Activated CD4-positive, alpha-beta memory T cell treated with anti-CD3 and anti-CD28 coated beads, Interleukin-2, amount 10 ng/mL, durations not matched to agents 7 days and 5 days (primary cell): Measurements from ENCODE around the gene CD109. TPM values are rescaled to one million over a fixed set of nuclear protein-coding genes. Genes with fewer than 3 reads are reported as not detected.

Experiments used
- CTCF ChIA-PET: fragments of 350-600 bp; sonication (Branson Sonifier 250); formaldehyde crosslinking; loops from one replicate; lab custom pipeline; 2021; ENCODE audit warnings: antibody characterized with exemption, inconsistent platforms; lab: Charles Lee
- POLR2A ChIA-PET: fragments of 350-600 bp; sonication (Branson Sonifier 250); formaldehyde crosslinking; loops from one replicate; lab custom pipeline; 2021; ENCODE audit warnings: antibody characterized with exemption; lab: Charles Lee
- DNase-seq: peaks from one replicate; pipeline ENCODE4 v3.0.0-alpha.2; 2020
- H3K27ac Mint-ChIP-seq: one replicate; pipeline ENCODE4 v1.8.0; 2021; ENCODE audit warnings: mild to moderate bottlenecking, mixed read lengths
- H3K27me3 Mint-ChIP-seq: one replicate; pipeline ENCODE4 v1.8.0; 2021; ENCODE audit warnings: mixed read lengths
- H3K36me3 Mint-ChIP-seq: one replicate; pipeline ENCODE4 v1.8.0; 2021; ENCODE audit warnings: low read depth, mixed read lengths
- H3K4me1 Mint-ChIP-seq: one replicate; pipeline ENCODE4 v1.8.0; 2021; ENCODE audit warnings: mixed read lengths
- H3K4me3 Mint-ChIP-seq: one replicate; pipeline ENCODE4 v1.8.0; 2021; ENCODE audit warnings: mild to moderate bottlenecking, mixed read lengths
- H3K9me3 Mint-ChIP-seq: one replicate; pipeline ENCODE4 v1.8.0; 2021; ENCODE audit warnings: mixed read lengths
- total RNA-seq, 2 experiments: library from RNA; stranded (reverse); gene quantifications; one replicate each; pipeline ENCODE4 v1.2.3, GENCODE V29; 2021

The CD109 gene
- total RNA-seq, 2 experiments from 2014 or later, result 13.6 to 15.0 TPM

DNA sequence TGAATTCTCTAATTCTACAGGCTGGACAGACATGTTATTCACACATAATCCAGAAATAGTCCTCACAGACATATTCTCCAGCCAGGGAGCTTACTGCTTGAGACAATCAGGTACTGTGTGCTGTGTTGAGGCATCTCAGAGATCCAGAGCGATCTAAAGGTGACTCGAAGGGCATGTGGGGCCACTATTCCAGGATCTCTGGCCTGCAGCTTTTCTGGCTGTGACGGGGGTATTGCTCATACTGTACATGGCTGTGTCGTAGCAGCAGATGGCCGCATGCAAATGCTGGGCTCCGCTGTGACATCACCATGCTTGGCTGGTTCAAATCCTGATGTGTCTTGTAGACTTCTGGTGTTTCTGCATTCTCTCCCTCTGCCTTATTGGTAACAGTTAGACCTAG lies 37.8 kb downstream of the CD109 start:
- peaks cover 4% of the 10 kb centered on the region for H3K4me1 Mint-ChIP-seq
- CTCF ChIA-PET, result interaction anchor here (0.6 to 4.8 kb wide), 25 partner anchors 9 to 1479 kb away, joined by 3 to 89 read pairs (median 5); partner anchors contain the start of gene SLC17A5
- H3K27me3 Mint-ChIP-seq, result no peaks in the 10 kb centered on the region
- no peak overlapping the region for H3K27ac Mint-ChIP-seq
- DNase-seq, result no peak
- peaks cover 2% of the 10 kb centered on the region for H3K36me3 Mint-ChIP-seq
- POLR2A ChIA-PET, result interaction anchor here (1.1 to 1.9 kb wide), 3 partner anchors 38 to 58 kb away, joined by 3 to 8 read pairs (median 3); partner anchors contain the start of gene CD109
- no peaks in the 10 kb centered on the region for H3K9me3 Mint-ChIP-seq
- H3K4me3 Mint-ChIP-seq, result no peak overlapping the region

- CTCF ChIA-PET, result no interaction called here
- peaks cover 2% of the 10 kb centered on the region for H3K4me1 Mint-ChIP-seq
Measured at GRCh38 chr6:73734832-73735453, 38.9 kb downstream of the CD109 start.

GRCh38 chr6:73738367-73739028 lies 42.5 kb downstream of the CD109 start:
- Mint-ChIP-seq H3K36me3 (no peaks in the 10 kb centered on the region), H3K9me3 (no peaks in the 10 kb centered on the region), H3K4me1 (peaks cover under 1% of the 10 kb centered on the region), H3K27me3 (no peaks in the 10 kb centered on the region), H3K27ac (no peak overlapping the region), H3K4me3 (no peak overlapping the region)
- ChIA-PET POLR2A (no interaction called here), CTCF (interaction anchor here (0.6 to 2.7 kb wide), 17 partner anchors 10 to 1472 kb away, joined by 3 to 19 read pairs (median 4); partner anchors contain the start of genes COL12A1 and MTO1)
- no peak for DNase-seq

More at GRCh38 chr6:73734832-73735453, 38.9 kb downstream of the CD109 start:
- H3K4me3 Mint-ChIP-seq, result no peak overlapping the region
- no peak overlapping the region for H3K27ac Mint-ChIP-seq
- DNase-seq, result no peak
- H3K27me3 Mint-ChIP-seq, result no peaks in the 10 kb centered on the region
- no peaks in the 10 kb centered on the region for H3K9me3 Mint-ChIP-seq
- POLR2A ChIA-PET, result no interaction called here
- no peaks in the 10 kb centered on the region for H3K36me3 Mint-ChIP-seq

DNA sequence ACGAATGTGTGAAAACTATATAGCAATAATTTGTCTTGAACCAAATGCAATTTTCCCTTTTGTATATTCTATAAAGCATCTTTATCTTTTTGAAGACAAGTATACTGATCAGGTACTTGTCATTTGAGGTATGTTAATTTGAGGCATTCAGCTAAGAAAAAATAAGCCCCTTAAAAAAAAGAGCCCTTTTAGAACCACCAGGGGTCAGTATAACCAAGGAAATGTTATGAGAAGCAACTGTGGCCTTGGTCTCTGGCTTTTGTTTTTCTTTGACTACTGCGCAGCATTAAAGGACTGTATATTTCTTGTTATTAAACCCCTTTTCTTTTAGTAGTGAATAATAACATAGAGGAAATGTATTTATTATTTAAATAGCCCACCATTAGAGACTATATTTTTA lies 43.1 kb downstream of the CD109 start:
- H3K4me3 Mint-ChIP-seq, result no peak overlapping the region
- no peaks in the 10 kb centered on the region for H3K27me3 Mint-ChIP-seq
- no peaks in the 10 kb centered on the region for H3K9me3 Mint-ChIP-seq
- no peak overlapping the region for H3K27ac Mint-ChIP-seq
- ChIA-PET POLR2A (no interaction called here), CTCF (interaction anchor here (0.6 to 2.7 kb wide), 16 partner anchors 9 to 1471 kb away, joined by 3 to 19 read pairs (median 4); partner anchors contain the start of genes COL12A1 and MTO1)
- no peaks in the 10 kb centered on the region for H3K36me3 Mint-ChIP-seq
- H3K4me1 Mint-ChIP-seq, result no peaks in the 10 kb centered on the region
- no peak for DNase-seq

GRCh38 chr6:73742433-73742832 lies 46.4 kb downstream of the CD109 start:
- DNase-seq, result no peak
- H3K27ac Mint-ChIP-seq, result no peak overlapping the region

DNA sequence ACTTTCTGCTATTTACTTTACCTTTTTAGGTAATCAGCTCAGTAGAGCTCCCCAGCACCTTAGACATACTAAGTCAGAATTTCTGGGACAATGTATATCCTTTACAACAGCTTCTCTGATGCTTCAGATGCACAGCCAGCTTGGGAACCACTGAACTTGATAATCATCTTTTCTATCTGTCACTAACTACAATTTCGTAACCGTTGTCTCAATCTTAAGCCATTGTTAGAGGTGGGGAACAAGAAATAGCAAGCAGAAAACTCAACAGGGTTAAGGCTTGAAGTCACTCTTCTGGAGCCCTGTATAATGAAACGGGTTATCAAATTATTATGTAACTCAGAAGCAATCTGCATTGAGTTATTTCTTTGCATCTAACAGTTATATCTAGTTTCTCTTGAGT lies 47.1 kb downstream of the CD109 start:
- Mint-ChIP-seq H3K27me3 (no peaks in the 10 kb centered on the region), H3K36me3 (no peaks in the 10 kb centered on the region), H3K4me1 (peaks cover 8% of the 10 kb centered on the region), H3K27ac (no peak overlapping the region), H3K9me3 (no peaks in the 10 kb centered on the region), H3K4me3 (no peak overlapping the region)
- POLR2A ChIA-PET, result no interaction called here
- no peak for DNase-seq
- CTCF ChIA-PET, result interaction anchor here (1.1 to 2.1 kb wide), 2 partner anchors 10 to 1466 kb away, joined by 4 to 7 read pairs; no protein-coding TSS in a partner anchor

More at GRCh38 chr6:73742433-73742832, 46.4 kb downstream of the CD109 start:
- H3K36me3 Mint-ChIP-seq, result no peaks in the 10 kb centered on the region
- CTCF ChIA-PET, result interaction anchor here (0.7 to 2.1 kb wide), 3 partner anchors 9 to 1467 kb away, joined by 3 to 7 read pairs (median 4); no protein-coding TSS in a partner anchor
- POLR2A ChIA-PET, result no interaction called here
- no peaks in the 10 kb centered on the region for H3K9me3 Mint-ChIP-seq
- H3K4me3 Mint-ChIP-seq, result no peak overlapping the region
- no peaks in the 10 kb centered on the region for H3K27me3 Mint-ChIP-seq
- peaks cover 8% of the 10 kb centered on the region for H3K4me1 Mint-ChIP-seq

DNA sequence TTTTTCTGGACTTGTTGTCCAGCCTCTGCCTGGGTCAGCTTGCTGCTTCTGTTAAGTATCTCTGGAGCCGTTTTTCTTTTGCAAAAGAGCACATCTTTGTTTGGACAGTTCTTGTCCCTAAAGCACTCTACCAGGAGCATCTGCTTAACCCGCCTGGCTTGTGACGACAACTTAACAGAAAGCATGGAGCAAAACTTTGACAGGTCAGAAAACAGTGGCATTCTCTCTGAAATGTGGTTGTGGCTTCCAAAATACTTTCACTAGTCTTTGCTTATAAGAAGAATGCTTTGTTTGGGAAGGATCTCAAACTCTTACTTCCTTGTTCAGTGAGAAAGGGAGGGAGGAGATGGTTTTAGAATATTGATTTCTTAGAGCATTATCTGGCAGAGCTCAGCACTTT lies 47.6 kb downstream of the CD109 start:
- ChIA-PET POLR2A (no interaction called here), CTCF (interaction anchor here (0.8 to 2.1 kb wide), 2 partner anchors 10 to 1467 kb away, joined by 3 to 7 read pairs; no protein-coding TSS in a partner anchor)
- Mint-ChIP-seq H3K27ac (no peak overlapping the region), H3K4me3 (no peak overlapping the region), H3K27me3 (no peaks in the 10 kb centered on the region), H3K9me3 (no peaks in the 10 kb centered on the region), H3K4me1 (peaks cover 8% of the 10 kb centered on the region), H3K36me3 (no peaks in the 10 kb centered on the region)
- DNase-seq, result no peak

- H3K36me3 Mint-ChIP-seq, result no peaks in the 10 kb centered on the region
- peaks cover 8% of the 10 kb centered on the region for H3K4me1 Mint-ChIP-seq
- no peak overlapping the region for H3K4me3 Mint-ChIP-seq
- H3K27ac Mint-ChIP-seq, result no peak overlapping the region
- no peaks in the 10 kb centered on the region for H3K27me3 Mint-ChIP-seq
- ChIA-PET CTCF (no interaction called here), POLR2A (no interaction called here)
- no peak for DNase-seq
- H3K9me3 Mint-ChIP-seq, result no peaks in the 10 kb centered on the region
Measured at GRCh38 chr6:73746787-73747186, 50.8 kb downstream of the CD109 start.

- Mint-ChIP-seq H3K27me3 (no peaks in the 10 kb centered on the region), H3K4me3 (no peak overlapping the region), H3K9me3 (no peaks in the 10 kb centered on the region), H3K27ac (no peak overlapping the region), H3K4me1 (peaks cover 8% of the 10 kb centered on the region), H3K36me3 (no peaks in the 10 kb centered on the region)
- DNase-seq, result no peak
- ChIA-PET CTCF (interaction anchor here (2.4 kb wide), 1 partner anchor 8 kb away, joined by 16 read pairs; no protein-coding TSS in a partner anchor), POLR2A (no interaction called here)
Measured at GRCh38 chr6:73747289-73747688, 51.3 kb downstream of the CD109 start.

GRCh38 chr6:73752943-73753342 lies 56.9 kb downstream of the CD109 start:
- Mint-ChIP-seq H3K4me1 (no peaks in the 10 kb centered on the region), H3K27ac (no peak overlapping the region), H3K9me3 (no peaks in the 10 kb centered on the region), H3K27me3 (no peaks in the 10 kb centered on the region), H3K36me3 (no peaks in the 10 kb centered on the region), H3K4me3 (no peak overlapping the region)
- ChIA-PET POLR2A (no interaction called here), CTCF (no interaction called here)
- DNase-seq, result no peak

GRCh38 chr6:73766040-73766439 lies 70.0 kb downstream of the CD109 start:
- CTCF ChIA-PET, result interaction anchor here (1.1 to 2.0 kb wide), 2 partner anchors 27 to 33 kb away, joined by 3 to 6 read pairs; no protein-coding TSS in a partner anchor
- no peak for DNase-seq
- Mint-ChIP-seq H3K9me3 (no peaks in the 10 kb centered on the region), H3K36me3 (peaks cover 41% of the 10 kb centered on the region), H3K4me3 (no peak overlapping the region), H3K4me1 (peaks cover 12% of the 10 kb centered on the region), H3K27ac (no peak overlapping the region), H3K27me3 (no peaks in the 10 kb centered on the region)
- POLR2A ChIA-PET, result no interaction called here

DNA sequence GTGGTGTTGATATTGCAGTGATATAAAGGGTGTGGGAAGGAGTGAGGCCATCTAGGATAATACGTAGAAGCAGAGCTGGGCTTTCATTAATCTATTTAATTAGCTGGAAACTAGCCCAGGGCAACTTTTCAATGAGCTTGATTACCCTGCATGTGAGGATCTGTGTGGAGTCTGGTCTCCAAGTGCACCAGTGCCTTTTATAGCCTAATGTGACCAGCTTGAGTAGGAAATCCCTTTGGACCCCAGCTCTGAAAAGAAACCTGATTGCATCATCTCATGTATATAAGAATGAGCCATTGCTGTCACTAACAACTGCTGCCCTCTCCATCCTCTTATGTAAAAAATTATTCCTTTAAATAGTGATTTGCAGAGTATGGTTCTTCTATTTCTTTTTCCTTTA lies 72.6 kb downstream of the CD109 start:
- CTCF ChIA-PET, result interaction anchor here (1.2 to 1.5 kb wide), 3 partner anchors 30 to 1435 kb away, joined by 3 to 4 read pairs (median 3); no protein-coding TSS in a partner anchor
- POLR2A ChIA-PET, result no interaction called here
- Mint-ChIP-seq H3K4me1 (peaks cover 10% of the 10 kb centered on the region), H3K27me3 (no peaks in the 10 kb centered on the region), H3K36me3 (peaks cover 34% of the 10 kb centered on the region), H3K27ac (no peak overlapping the region), H3K4me3 (no peak overlapping the region), H3K9me3 (no peaks in the 10 kb centered on the region)
- no peak for DNase-seq

DNA sequence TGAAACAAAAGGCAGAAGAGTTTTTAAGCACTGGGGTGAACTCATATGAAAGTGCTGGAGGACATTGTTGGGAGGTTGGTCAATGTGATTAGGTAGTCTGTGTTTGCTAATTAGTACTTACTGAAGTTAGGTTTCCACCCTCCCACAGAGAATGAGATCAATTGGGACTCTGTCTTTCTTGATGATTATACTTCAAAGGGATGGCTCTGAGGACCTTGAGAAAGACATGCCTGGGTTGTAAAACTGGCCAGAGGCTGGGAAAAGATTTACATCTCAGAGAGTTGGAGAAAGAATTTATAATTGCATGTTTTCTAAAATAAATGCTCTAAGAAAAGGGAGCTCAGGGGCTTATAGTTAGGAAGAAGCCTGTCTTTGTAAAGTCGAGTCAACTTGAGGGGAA lies 74.0 kb downstream of the CD109 start:
- Mint-ChIP-seq H3K27me3 (no peaks in the 10 kb centered on the region), H3K4me3 (no peak overlapping the region), H3K4me1 (peaks cover 10% of the 10 kb centered on the region), H3K27ac (no peak overlapping the region), H3K36me3 (peaks cover 28% of the 10 kb centered on the region), H3K9me3 (no peaks in the 10 kb centered on the region)
- ChIA-PET POLR2A (no interaction called here), CTCF (no interaction called here)
- no peak for DNase-seq
